HG02678 (cell line): ENCODE measurements around the gene RUFY3.
"Not testable (repeated sequence)": the region's sequence is repeated elsewhere in the genome, so short reads cannot be mapped to it uniquely, and the experiment has no call there.

ENCODE experiments used
- ATAC-seq: cut with Tn5 transposase; IDR thresholded peaks from one replicate; pipeline ENCODE4 v1.9.1; 2021; ENCODE audit warnings: mild to moderate bottlenecking, moderate library complexity; ENCODE audit not compliant: unreplicated experiment

RUFY3 gene

DNA sequence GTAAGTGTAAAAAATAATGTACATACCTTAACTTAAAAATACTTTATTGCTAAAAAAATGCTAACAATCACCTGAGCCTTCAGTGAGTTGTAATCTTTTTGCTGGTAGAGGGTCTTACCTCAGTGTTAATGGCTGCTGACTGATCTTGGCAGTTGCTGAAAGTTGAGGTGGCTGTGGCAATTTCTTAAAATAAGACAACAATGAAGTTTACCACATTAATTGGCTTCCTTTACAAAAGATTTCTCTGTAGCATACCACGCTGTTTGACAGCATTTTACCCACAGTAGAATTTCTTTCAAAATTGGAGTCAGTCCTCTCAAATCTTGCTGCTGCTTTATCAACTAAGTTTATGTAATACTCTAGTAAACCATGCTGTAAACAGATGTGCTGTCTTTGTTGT lies 47.6 kb downstream of the RUFY3 start:
- not testable (repeated sequence) for ATAC-seq

DNA sequence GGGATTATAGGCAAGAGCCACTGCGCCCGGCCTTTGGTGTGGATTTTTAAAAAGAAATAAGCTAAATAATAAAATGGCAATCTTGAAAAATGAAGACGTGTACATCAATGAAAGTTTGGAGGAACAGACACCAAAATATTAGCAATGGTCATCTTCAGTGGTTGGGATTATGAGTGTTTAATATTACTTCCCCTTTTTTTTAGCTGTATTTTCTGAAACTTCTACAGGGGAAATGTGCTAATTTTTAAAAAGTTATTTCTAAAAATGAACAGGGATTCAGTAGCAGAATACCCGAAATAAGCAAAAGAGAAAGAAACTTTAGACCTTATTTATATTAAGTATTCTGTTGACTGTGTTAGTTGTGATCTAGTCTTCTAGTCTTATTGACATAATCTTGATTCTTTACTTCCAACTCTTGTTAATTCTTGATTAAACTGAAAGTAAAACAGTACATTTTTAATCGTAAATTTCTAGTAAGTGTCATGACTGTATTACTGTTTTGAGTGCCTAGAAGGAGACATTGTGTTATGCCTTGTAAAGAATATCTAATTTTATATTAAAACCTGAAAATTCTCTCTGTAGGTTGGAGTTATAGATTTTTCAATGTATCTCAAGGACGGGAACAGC lies 51.3 kb downstream of the RUFY3 start:
- ATAC-seq = peak; percentile 67

DNA sequence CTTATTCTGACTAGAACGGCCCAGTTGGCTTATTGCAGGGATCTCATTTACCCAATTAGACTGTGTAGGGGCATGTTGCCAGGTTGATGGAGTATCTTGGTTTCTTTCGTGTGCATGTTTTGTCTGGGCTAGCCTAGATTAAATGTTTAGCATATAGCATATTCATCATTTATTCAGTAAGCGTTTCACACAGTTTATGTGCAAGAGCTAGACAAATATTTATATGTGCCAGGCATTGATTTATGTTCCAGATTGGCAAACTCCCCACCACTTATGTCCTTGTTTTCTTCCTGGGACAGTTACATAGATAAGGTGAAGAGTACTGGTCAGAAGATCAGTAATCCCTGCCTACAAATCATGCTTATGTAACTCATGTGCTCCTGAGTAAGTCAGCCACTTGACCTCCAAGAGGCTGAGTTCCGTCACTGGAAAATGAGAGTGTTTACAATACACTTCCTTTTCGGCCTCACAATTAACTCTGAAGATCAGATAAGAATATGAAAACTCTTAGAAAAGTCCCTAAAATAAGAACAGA lies 57.2 kb downstream of the RUFY3 start:
- no peak for ATAC-seq

GRCh38 chr4:70783096-70783495 lies 61.3 kb downstream of the RUFY3 start:
- ATAC-seq = no peak

- ATAC-seq = no peak
These were observed 65.7 kb downstream of the RUFY3 start for GRCh38 chr4:70787496-70787895.

GRCh38 chr4:70788733-70789132 lies 67.0 kb downstream of the RUFY3 start:
- ATAC-seq = no peak

GRCh38 chr4:70793626-70794025 lies 71.9 kb downstream of the RUFY3 start:
- no peak for ATAC-seq

DNA sequence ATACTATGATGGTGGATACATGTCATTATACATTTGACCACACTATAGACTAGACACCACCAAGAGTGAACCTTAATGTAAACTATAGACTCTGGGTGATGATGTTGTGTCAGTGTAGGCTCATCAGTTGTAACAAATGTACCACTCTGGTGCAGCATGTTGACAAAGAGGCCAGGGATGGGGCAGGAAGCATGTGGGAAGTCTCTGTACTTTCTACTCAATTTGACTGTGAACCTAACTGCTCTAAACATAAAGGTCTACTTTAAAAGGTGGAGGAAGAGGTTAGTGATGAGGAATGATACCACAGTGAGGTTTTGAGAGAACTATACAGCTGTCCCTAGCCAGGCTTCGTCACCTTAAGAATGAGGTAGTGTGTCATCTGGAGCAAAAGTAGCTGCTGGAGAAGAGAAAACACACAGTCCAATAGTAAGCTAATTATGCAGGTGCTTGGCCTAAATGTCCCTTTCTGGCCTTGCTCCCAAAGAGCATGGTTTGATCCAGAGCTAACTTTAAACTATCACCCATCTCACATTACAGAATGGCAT lies 79.6 kb downstream of the RUFY3 start:
- ATAC-seq = peak; percentile 68

DNA sequence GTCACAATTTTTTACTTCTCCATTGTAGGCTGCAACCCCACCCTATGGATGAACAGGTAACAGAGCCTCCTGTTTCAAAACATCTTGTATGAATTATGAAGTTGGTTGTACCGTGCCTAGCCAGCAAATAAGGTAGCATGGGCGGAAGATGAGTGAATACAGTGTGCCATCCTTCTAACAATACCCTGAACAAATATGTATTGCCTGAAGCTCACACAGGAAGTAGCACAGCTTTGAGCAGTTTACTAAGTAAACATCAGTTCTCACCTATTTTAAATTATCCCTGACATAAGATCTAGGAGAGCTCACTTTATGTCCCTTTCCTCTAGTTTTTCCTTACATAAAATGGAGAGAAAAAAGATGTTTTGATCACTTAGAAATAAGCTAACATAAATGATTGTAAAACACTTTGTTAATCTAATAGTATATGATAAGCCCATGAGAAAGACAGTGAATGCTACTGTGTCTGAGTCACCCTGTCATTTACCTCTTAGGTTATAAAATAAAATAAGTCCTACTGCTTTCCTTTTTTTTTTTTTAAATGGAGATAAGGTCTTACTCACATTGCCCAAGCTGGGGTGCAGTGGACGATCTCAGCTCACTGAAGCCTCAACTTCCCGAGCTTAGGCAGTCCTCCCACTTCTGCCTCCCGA lies 81.3 kb downstream of the RUFY3 start:
- no peak for ATAC-seq

- ATAC-seq = no peak
These were observed 86.4 kb downstream of the RUFY3 start for GRCh38 chr4:70808151-70808550.

GRCh38 chr4:70815370-70815769 lies 93.6 kb downstream of the RUFY3 start:
- ATAC-seq = no peak

- ATAC-seq = no peak
These were observed 95.1 kb downstream of the RUFY3 start for GRCh38 chr4:70816894-70817293.

- peak; percentile 62 for ATAC-seq
These were observed 96.5 kb downstream of the RUFY3 start for GRCh38 chr4:70818173-70818855.

- no peak for ATAC-seq
These were observed 97.2 kb downstream of the RUFY3 start for GRCh38 chr4:70818921-70819320.

DNA sequence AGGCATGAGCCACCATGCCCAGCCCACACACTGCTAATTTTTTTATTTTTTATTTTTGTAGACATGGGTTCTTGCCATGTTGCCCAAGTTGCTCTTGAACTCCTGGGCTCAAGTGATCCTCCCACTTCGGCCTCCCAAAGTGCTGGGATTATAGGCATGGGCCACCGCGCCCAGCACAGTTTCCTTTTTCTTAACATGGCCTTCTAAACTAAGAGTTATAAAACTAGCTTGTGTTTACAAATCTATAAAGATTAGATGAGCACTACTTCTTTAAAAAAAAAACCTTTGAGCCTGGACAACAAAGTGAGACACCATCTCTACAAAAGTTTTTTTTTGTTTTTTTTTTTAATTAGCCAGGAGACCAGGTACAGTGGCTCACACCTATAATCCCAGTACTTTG lies 107.3 kb downstream of the RUFY3 start:
- no peak for ATAC-seq

DNA sequence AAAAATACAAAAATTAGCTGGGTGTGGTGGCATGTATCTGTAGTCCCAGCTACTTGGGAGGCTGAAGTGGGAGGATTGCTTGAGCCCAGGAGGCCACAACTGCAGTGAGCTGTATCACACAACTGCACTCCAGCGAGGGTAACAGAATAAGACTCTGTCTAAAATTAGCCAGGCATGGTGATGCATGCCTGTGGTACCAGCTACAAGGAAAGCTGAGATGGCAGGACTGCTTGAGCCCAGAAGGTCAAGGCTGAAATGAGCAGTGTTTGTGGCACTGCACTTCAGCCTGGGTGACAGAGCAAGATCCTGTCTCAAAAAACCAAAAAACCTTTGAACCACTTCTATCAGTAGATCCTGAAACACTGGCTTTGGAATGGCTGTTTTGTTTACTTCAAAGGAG lies 107.7 kb downstream of the RUFY3 start:
- no peak for ATAC-seq

GRCh38 chr4:70830054-70830453 lies 108.3 kb downstream of the RUFY3 start:
- ATAC-seq = no peak

DNA sequence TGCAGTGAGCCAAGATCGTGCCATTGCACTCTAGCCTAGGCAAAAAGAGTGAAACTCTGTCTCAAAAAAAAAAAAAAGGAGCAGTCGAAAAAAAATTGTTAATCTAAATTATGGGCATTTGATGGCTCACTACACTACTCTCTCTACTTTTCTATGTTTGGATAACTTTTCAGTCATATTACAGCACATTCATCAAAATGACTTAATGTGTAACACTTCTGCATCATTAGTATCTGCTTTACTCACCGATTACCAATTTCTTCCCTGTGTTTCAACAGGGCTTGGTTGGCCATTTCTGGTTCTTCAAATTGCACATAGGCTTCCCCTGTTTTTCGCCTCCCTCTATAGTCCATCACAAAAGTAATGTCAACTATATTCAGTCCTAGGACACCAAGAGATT lies 109.5 kb downstream of the RUFY3 start:
- no peak for ATAC-seq

GRCh38 chr4:70833675-70834074 lies 111.9 kb downstream of the RUFY3 start:
- ATAC-seq = no peak

GRCh38 chr4:70836081-70836480 lies 114.3 kb downstream of the RUFY3 start:
- ATAC-seq = no peak

GRCh38 chr4:70838204-70838603 lies 116.4 kb downstream of the RUFY3 start:
- ATAC-seq = no peak
